ENCODE results near the gene NEFH.

Gene NEFH

DNA sequence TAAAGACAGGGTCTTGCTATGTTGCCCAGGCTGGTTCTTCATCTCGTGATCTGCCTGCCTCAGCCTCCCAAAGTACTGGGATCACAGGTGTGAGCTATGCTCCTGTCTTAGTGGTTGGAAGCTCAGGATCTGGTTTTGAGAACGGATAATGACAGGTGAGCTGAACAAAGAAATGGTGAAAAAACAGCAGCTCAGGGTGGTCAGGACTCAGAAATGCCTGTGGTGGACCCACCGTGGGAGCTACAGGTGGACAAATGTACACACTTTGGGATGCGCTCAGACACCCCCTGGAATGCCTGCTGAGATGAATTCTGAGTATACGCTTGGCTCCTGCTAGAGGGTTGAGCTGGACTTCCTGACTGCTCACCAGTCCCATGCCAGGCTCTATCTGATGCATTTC, 32.1 kb upstream of the NEFH start:
- no peak overlapping the region for H3K4me3 ChIP-seq (ENCODE audit: extremely low read depth, insufficient read depth, low read length, poor library complexity, severe bottlenecking)
- no peak overlapping the region for H3K27ac ChIP-seq (ENCODE audit: low read depth, low read length, severe bottlenecking)
- no peaks in the 10 kb centered on the region for H3K36me3 ChIP-seq (ENCODE audit: control insufficient read depth, insufficient read depth, low read length)
- no peaks in the 10 kb centered on the region for H3K4me1 ChIP-seq (ENCODE audit: control insufficient read depth, insufficient read depth, low read length, poor library complexity, severe bottlenecking)
- no peaks in the 10 kb centered on the region for H3K9me3 ChIP-seq (ENCODE audit: control insufficient read depth, low read length)
- 83 to 93% methylated on average over 4 to 5 of the region's 5 CpGs for WGBS, 2 experiments (ENCODE audit: insufficient coverage in 2 of 2)

DNA sequence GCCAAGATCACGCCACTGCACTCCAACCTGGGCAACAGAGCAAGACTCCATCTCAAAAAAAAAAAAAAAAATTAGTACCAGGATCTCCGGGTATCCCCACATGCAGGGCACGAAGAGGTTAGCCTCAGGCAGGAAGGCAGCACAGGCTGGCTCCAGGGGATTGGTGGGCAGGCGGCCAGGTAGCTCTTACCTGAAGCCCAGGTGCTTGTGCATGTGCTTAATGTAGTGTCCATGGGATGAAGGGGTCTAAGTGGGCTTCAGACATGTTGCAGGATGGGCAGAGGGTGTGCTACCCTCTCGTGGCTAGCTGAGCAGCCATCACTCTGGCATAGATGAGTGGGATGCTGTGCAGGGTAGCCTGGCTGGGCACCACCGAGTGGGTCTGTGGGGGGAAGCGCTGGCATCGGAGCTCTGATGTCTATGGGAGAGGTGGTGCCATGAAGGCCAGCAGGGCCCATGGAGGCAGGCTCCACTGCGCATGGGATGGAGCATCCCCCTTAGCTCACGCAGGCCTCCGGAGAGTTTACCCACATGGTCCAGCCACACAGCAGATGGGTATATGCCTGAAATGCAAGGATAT, 30.6 kb upstream of the NEFH start:
- H3K4me3 ChIP-seq (ENCODE audit: extremely low read depth, insufficient read depth, low read length, poor library complexity, severe bottlenecking) = no peak overlapping the region
- no peaks in the 10 kb centered on the region for H3K4me1 ChIP-seq (ENCODE audit: control insufficient read depth, insufficient read depth, low read length, poor library complexity, severe bottlenecking)
- no peak overlapping the region for H3K27ac ChIP-seq (ENCODE audit: low read depth, low read length, severe bottlenecking)
- H3K9me3 ChIP-seq (ENCODE audit: control insufficient read depth, low read length) = no peaks in the 10 kb centered on the region
- 86 to 98% methylated on average over 7 to 10 of the region's 11 CpGs for WGBS, 2 experiments (ENCODE audit: insufficient coverage in 2 of 2)
- no peaks in the 10 kb centered on the region for H3K36me3 ChIP-seq (ENCODE audit: control insufficient read depth, insufficient read depth, low read length)

DNA sequence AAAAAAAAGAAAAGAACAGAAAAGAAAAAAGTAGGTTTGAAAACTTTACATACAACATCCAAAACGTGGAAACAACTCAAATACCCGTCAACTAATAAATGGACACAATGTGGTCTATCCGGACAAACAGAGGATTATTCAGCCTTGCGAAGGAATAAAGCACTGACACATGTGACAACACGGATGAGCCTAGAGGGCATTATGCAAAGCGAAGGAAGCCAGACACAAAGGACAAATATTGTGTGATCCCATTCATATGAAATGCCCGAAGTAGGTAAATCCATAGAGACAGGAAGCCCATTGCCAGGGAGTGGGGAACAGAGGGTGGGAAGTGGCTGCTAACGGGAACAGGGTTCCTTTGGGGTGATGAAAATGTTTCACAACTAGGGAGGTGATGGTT, 29.8 kb upstream of the NEFH start:
- Histone ChIP-seq H3K36me3 (ENCODE audit: control insufficient read depth, insufficient read depth, low read length) (no peaks in the 10 kb centered on the region), H3K27ac (ENCODE audit: low read depth, low read length, severe bottlenecking) (no peak overlapping the region), H3K9me3 (ENCODE audit: control insufficient read depth, low read length) (no peaks in the 10 kb centered on the region), H3K4me1 (ENCODE audit: control insufficient read depth, insufficient read depth, low read length, poor library complexity, severe bottlenecking) (no peaks in the 10 kb centered on the region), H3K4me3 (ENCODE audit: extremely low read depth, insufficient read depth, low read length, poor library complexity, severe bottlenecking) (no peak overlapping the region)
- WGBS, 2 experiments (ENCODE audit: insufficient coverage in 2 of 2) = 84 to 98% methylated on average over 7 to 8 of the region's 8 CpGs

DNA sequence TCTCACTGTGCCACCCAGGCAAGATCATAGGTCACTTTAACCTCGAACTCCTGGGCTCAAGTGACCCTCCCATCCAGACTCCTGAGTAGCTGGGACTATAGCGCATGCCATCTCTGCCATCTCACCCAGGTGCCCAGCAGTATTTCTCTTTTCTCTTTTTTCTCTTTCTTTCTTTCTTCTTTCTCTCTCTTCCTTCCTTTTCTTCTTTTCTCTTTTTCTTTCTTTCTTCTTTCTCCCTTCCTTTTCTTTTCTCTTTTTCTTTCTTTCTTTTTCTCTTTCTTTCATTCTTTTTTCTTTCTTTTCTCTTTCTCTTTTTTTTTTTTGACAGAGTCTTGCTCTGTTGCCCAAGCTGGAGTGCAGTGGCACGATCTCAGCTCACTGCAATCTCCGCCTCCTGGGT, 28.2 kb upstream of the NEFH start:
- H3K9me3 ChIP-seq (ENCODE audit: control insufficient read depth, low read length) = no peaks in the 10 kb centered on the region
- peaks cover 6% of the 10 kb centered on the region for H3K4me1 ChIP-seq (ENCODE audit: control insufficient read depth, insufficient read depth, low read length, poor library complexity, severe bottlenecking)
- H3K36me3 ChIP-seq (ENCODE audit: control insufficient read depth, insufficient read depth, low read length) = no peaks in the 10 kb centered on the region
- H3K4me3 ChIP-seq (ENCODE audit: extremely low read depth, insufficient read depth, low read length, poor library complexity, severe bottlenecking) = no peak overlapping the region
- WGBS, 2 experiments (ENCODE audit: insufficient coverage in 2 of 2) = 83 to 91% methylated on average over 4 of the region's 4 CpGs
- no peak overlapping the region for H3K27ac ChIP-seq (ENCODE audit: low read depth, low read length, severe bottlenecking)

DNA sequence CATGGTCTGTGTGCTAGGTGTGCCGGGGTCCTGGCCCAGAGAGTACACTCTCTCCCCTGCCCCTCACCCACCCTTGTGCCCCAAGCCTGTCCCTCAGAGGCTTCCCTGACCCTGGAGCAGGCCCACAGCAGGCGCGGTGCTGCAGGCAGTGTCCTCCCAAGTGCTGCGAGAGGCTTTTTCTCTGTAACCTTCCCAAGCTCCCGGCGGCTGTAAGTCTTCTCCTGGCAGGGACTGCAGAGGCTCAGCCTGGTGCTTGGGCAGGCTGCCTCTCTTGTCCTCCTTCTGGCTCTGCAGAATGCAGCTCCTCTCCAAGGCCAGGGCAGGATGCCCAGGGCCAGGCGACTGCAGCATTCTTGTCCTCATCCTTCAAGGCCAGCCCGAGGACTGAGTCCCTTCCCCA, 25.7 kb upstream of the NEFH start:
- Histone ChIP-seq H3K4me3 (ENCODE audit: extremely low read depth, insufficient read depth, low read length, poor library complexity, severe bottlenecking) (no peak overlapping the region), H3K27ac (ENCODE audit: low read depth, low read length, severe bottlenecking) (no peak overlapping the region), H3K36me3 (ENCODE audit: control insufficient read depth, insufficient read depth, low read length) (no peaks in the 10 kb centered on the region), H3K9me3 (ENCODE audit: control insufficient read depth, low read length) (no peaks in the 10 kb centered on the region), H3K4me1 (ENCODE audit: control insufficient read depth, insufficient read depth, low read length, poor library complexity, severe bottlenecking) (peaks cover 6% of the 10 kb centered on the region)
- WGBS, 2 experiments (ENCODE audit: insufficient coverage in 2 of 2) = 89 to 94% methylated on average over 3 to 6 of the region's 8 CpGs

DNA sequence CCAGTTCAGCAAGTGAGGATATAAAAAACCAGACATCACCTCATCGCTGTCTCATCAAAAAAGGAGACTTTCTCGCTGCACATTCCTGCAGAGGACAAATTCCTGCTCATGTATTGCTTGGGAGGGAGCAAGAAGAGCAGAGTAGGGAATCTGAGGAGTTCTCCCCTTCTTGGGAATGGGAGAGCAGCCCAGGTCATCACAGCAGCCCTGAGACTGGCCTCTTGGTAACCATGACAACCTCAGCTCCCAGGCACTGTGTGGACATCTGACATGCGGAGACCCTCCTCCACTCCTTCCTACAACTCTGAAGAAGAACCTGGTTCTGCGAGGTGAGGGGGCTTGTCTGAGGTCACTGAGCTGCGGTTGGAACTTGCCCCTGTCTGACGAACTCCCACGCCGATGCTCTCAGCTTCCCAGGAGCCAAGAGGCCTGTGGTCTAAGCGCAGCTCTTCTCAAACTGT, 23.8 kb upstream of the NEFH start:
- Histone ChIP-seq H3K4me1 (ENCODE audit: control insufficient read depth, insufficient read depth, low read length, poor library complexity, severe bottlenecking) (peaks cover 6% of the 10 kb centered on the region), H3K4me3 (ENCODE audit: extremely low read depth, insufficient read depth, low read length, poor library complexity, severe bottlenecking) (no peak overlapping the region), H3K27ac (ENCODE audit: low read depth, low read length, severe bottlenecking) (peak overlapping the region; percentile 59), H3K36me3 (ENCODE audit: control insufficient read depth, insufficient read depth, low read length) (no peaks in the 10 kb centered on the region), H3K9me3 (ENCODE audit: control insufficient read depth, low read length) (no peaks in the 10 kb centered on the region)
- 80 to 84% methylated on average over 6 to 7 of the region's 9 CpGs for WGBS, 2 experiments (ENCODE audit: insufficient coverage in 2 of 2)

DNA sequence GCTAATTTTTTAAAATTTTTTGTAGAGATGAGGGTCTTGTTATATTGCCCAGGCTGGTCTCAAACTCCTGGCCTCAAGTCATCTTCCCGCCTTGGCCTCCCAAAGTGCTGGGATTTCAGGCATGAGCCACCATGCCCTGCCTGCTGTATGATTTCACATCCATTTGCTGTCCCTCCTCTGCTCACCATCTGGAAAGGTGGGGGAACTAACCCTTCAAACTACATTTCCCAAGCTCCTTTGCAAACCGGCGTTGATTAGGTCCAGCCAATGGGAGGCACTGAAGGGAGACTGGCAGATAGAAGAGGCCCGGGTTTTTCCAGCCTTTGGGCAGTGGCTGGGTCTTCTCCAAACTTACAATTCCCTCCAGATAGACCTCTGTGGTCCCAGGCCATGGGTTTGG, 22.3 kb upstream of the NEFH start:
- Histone ChIP-seq H3K4me1 (ENCODE audit: control insufficient read depth, insufficient read depth, low read length, poor library complexity, severe bottlenecking) (peaks cover 6% of the 10 kb centered on the region), H3K36me3 (ENCODE audit: control insufficient read depth, insufficient read depth, low read length) (no peaks in the 10 kb centered on the region), H3K4me3 (ENCODE audit: extremely low read depth, insufficient read depth, low read length, poor library complexity, severe bottlenecking) (no peak overlapping the region), H3K9me3 (ENCODE audit: control insufficient read depth, low read length) (no peaks in the 10 kb centered on the region), H3K27ac (ENCODE audit: low read depth, low read length, severe bottlenecking) (no peak overlapping the region)
- 10 to 78% methylated on average over 1 to 4 of the region's 4 CpGs for WGBS, 2 experiments (ENCODE audit: insufficient coverage in 2 of 2)

DNA sequence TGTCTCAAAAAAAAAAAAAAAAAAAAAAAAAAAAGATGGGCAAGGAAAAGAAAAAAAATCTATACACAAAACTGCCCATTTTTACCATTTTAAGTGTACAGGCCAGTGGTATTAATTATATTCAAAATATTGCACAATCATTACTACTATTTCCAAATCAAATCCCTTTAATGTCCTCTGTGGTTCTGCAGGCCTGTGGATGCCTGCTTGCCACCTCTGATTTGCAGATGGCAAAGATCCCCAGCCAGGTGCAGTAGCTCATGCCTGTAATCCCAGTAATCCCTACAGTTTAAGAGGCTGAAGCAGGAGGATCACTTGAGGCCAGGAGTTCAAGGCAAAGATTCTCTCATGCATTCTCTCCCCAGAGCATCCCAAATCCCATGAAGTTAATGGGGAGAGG, 21.5 kb upstream of the NEFH start:
- Histone ChIP-seq H3K36me3 (ENCODE audit: control insufficient read depth, insufficient read depth, low read length) (no peaks in the 10 kb centered on the region), H3K27ac (ENCODE audit: low read depth, low read length, severe bottlenecking) (no peak overlapping the region), H3K4me3 (ENCODE audit: extremely low read depth, insufficient read depth, low read length, poor library complexity, severe bottlenecking) (no peak overlapping the region), H3K9me3 (ENCODE audit: control insufficient read depth, low read length) (no peaks in the 10 kb centered on the region), H3K4me1 (ENCODE audit: control insufficient read depth, insufficient read depth, low read length, poor library complexity, severe bottlenecking) (peaks cover 6% of the 10 kb centered on the region)

DNA sequence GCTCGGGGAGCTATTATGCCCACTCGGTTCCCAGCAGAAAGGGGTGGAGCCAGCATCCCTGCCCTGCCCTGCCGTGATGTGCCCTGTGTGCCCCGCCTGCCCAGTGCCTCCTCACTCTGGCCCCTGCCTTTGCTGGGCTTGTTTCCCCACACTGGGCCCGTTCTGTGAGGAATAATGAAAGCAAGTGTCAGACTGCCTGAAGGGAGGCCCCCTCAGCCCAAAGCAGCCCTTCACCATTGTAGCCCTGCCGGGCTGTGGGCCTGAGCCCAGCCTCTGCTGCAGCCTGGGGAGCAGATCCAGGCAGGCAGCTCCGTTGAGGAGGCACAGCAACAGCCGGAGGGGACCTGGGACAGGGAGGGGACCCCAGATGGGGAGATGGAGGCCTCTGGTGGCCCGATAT, 20.2 kb upstream of the NEFH start:
- Histone ChIP-seq H3K36me3 (ENCODE audit: control insufficient read depth, insufficient read depth, low read length) (no peaks in the 10 kb centered on the region), H3K4me3 (ENCODE audit: extremely low read depth, insufficient read depth, low read length, poor library complexity, severe bottlenecking) (no peak overlapping the region), H3K27ac (ENCODE audit: low read depth, low read length, severe bottlenecking) (no peak overlapping the region), H3K9me3 (ENCODE audit: control insufficient read depth, low read length) (no peaks in the 10 kb centered on the region), H3K4me1 (ENCODE audit: control insufficient read depth, insufficient read depth, low read length, poor library complexity, severe bottlenecking) (peaks cover 6% of the 10 kb centered on the region)
- 69 to 82% methylated on average over 6 to 8 of the region's 9 CpGs for WGBS, 2 experiments (ENCODE audit: insufficient coverage in 2 of 2)

DNA sequence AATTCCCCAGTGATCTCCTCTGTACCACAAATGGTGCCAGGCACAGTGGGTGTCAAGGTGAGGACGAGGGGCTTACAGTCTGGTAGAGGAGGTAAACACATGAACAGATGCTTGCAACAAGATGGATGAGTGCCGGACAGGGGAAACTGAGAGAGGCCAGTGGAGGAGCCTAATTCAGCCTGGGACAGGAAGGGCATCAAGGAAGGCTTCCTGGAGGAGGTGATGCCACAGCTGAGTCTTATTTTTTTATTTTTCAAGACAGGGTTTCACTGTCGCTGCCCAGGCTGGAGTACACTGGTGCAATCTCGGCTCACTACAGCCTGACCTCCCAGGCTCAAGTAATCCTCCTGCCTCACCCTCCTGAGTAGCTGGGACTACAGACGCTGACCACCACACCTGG, 18.8 kb upstream of the NEFH start:
- H3K4me3 ChIP-seq (ENCODE audit: extremely low read depth, insufficient read depth, low read length, poor library complexity, severe bottlenecking) = no peak overlapping the region
- H3K9me3 ChIP-seq (ENCODE audit: control insufficient read depth, low read length) = no peaks in the 10 kb centered on the region
- no peak overlapping the region for H3K27ac ChIP-seq (ENCODE audit: low read depth, low read length, severe bottlenecking)
- H3K36me3 ChIP-seq (ENCODE audit: control insufficient read depth, insufficient read depth, low read length) = no peaks in the 10 kb centered on the region
- WGBS, 2 experiments (ENCODE audit: insufficient coverage in 2 of 2) = 84 to 88% methylated on average over 5 of the region's 5 CpGs
- H3K4me1 ChIP-seq (ENCODE audit: control insufficient read depth, insufficient read depth, low read length, poor library complexity, severe bottlenecking) = peaks cover under 1% of the 10 kb centered on the region

DNA sequence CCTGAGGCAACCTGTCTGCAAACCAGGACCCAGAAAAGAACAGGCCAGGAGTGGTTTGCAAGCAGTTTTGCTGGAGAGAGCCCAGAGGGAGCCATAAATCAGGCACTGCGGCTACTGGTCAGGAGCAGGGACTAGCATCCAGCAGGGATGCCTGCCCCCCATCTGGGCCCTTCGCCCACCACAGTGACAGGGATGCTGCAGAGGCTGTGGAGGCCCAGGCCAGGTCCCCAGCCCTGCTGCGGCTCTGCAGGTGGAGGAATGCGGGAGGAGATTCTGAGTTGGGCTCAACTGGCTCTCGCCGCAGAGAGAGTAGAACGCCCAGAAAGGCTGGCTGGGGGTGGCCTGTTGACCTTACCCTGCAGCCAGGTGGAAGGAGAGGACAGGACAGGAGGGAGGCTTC, 16.4 kb upstream of the NEFH start:
- 80 to 86% methylated on average over 2 to 7 of the region's 7 CpGs for WGBS, 2 experiments (ENCODE audit: insufficient coverage in 2 of 2)
- Histone ChIP-seq H3K9me3 (ENCODE audit: control insufficient read depth, low read length) (no peaks in the 10 kb centered on the region), H3K27ac (ENCODE audit: low read depth, low read length, severe bottlenecking) (no peak overlapping the region), H3K4me3 (ENCODE audit: extremely low read depth, insufficient read depth, low read length, poor library complexity, severe bottlenecking) (no peak overlapping the region), H3K4me1 (ENCODE audit: control insufficient read depth, insufficient read depth, low read length, poor library complexity, severe bottlenecking) (no peaks in the 10 kb centered on the region), H3K36me3 (ENCODE audit: control insufficient read depth, insufficient read depth, low read length) (no peaks in the 10 kb centered on the region)
